Kidney tubule cell (primary cell): Measurements from ENCODE around the gene CFAP107.
"Not testable (repeated sequence)": the region's sequence is repeated elsewhere in the genome, so short reads cannot be mapped to it uniquely, and the experiment has no call there.

ENCODE experiments used
- DNase-seq: peaks from one replicate; pipeline ENCODE4 v3.0.0-alpha.2; 2018; ENCODE audit warnings: low spot score

The CFAP107 gene

GRCh38 chr1:12745992-12746323 is at the start of gene CFAP107:
TSS of gene CFAP107 (plus strand) at chr1:12746200. CDS start at chr1:12746431, 231 bp downstream.
- DNase-seq = no peak

- DNase-seq = no peak
Measured at GRCh38 chr1:12696658-12697057, 49.3 kb upstream of the CFAP107 start.

GRCh38 chr1:12697397-12697796 is 48.6 kb upstream of the CFAP107 start:
- DNase-seq = no peak

- no peak for DNase-seq
Measured at GRCh38 chr1:12703821-12704451, 42.1 kb upstream of the CFAP107 start.

- DNase-seq = no peak
Measured at GRCh38 chr1:12706061-12706460, 39.9 kb upstream of the CFAP107 start.

GRCh38 chr1:12708396-12709090 is 37.5 kb upstream of the CFAP107 start:
- DNase-seq = no peak

GRCh38 chr1:12709091-12709491 is 36.9 kb upstream of the CFAP107 start:
- DNase-seq = no peak

- DNase-seq = peak; percentile 15
Measured at GRCh38 chr1:12709696-12710095, 36.3 kb upstream of the CFAP107 start.

GRCh38 chr1:12711536-12711935 is 34.5 kb upstream of the CFAP107 start:
- DNase-seq = peak; percentile 59

GRCh38 chr1:12712076-12712475 is 33.9 kb upstream of the CFAP107 start:
- no peak for DNase-seq

- no peak for DNase-seq
Measured at GRCh38 chr1:12712929-12713328, 33.1 kb upstream of the CFAP107 start.

- DNase-seq = not testable (repeated sequence)
Measured at GRCh38 chr1:12713651-12714050, 32.3 kb upstream of the CFAP107 start.

- DNase-seq = no peak
Measured at GRCh38 chr1:12714710-12715475, 31.1 kb upstream of the CFAP107 start.

GRCh38 chr1:12715896-12716437 is 30.0 kb upstream of the CFAP107 start, which contains the start of gene AADACL3:
TSS of gene AADACL3 (plus strand) at chr1:12716110. CDS start at chr1:12716177, 67 bp downstream.
- DNase-seq = peak; percentile 11

GRCh38 chr1:12717301-12717838 is 28.6 kb upstream of the CFAP107 start:
- DNase-seq = no peak

- DNase-seq = no peak
Measured at GRCh38 chr1:12722626-12723025, 23.4 kb upstream of the CFAP107 start.

GRCh38 chr1:12728391-12728790 is 17.6 kb upstream of the CFAP107 start:
- DNase-seq = no peak

- peak; percentile 59 for DNase-seq
Measured at GRCh38 chr1:12730156-12730555, 15.8 kb upstream of the CFAP107 start.

- not testable (repeated sequence) for DNase-seq
Measured at GRCh38 chr1:12731084-12731483, 14.9 kb upstream of the CFAP107 start.

- DNase-seq = no peak
Measured at GRCh38 chr1:12734651-12735050, 11.3 kb upstream of the CFAP107 start.

- no peak for DNase-seq
Measured at GRCh38 chr1:12738934-12739333, 7.1 kb upstream of the CFAP107 start.

- no peak for DNase-seq
Measured at GRCh38 chr1:12739613-12740012, 6.4 kb upstream of the CFAP107 start.
